Activated CD8-positive, alpha-beta memory T cell treated with anti-CD3 and anti-CD28 coated beads for 36 hours (primary cell): Measurements from ENCODE around the gene CLEC2D. TPM values are rescaled to one million over a fixed set of nuclear protein-coding genes. Genes with fewer than 3 reads are reported as not detected.
"Not testable (repeated sequence)": the region's sequence is repeated elsewhere in the genome, so short reads cannot be mapped to it uniquely, and the experiment has no call there.

Source experiments
- CTCF ChIA-PET: fragments of 350-600 bp; sonication (Branson Sonifier 250); formaldehyde crosslinking; loops from one replicate; lab custom pipeline; 2021; ENCODE audit warnings: antibody characterized with exemption; lab: Charles Lee
- POLR2A ChIA-PET: fragments of 350-600 bp; sonication (Branson Sonifier 250); formaldehyde crosslinking; loops from one replicate; lab custom pipeline; 2021; ENCODE audit warnings: antibody characterized with exemption; lab: Charles Lee
- total RNA-seq, 2 experiments: library from RNA; stranded (reverse); gene quantifications; one replicate each; pipeline ENCODE4 v1.2.3, GENCODE V29; 2021

Gene CLEC2D
- total RNA-seq, 2 experiments from 2014 or later = 254 to 271 TPM

DNA sequence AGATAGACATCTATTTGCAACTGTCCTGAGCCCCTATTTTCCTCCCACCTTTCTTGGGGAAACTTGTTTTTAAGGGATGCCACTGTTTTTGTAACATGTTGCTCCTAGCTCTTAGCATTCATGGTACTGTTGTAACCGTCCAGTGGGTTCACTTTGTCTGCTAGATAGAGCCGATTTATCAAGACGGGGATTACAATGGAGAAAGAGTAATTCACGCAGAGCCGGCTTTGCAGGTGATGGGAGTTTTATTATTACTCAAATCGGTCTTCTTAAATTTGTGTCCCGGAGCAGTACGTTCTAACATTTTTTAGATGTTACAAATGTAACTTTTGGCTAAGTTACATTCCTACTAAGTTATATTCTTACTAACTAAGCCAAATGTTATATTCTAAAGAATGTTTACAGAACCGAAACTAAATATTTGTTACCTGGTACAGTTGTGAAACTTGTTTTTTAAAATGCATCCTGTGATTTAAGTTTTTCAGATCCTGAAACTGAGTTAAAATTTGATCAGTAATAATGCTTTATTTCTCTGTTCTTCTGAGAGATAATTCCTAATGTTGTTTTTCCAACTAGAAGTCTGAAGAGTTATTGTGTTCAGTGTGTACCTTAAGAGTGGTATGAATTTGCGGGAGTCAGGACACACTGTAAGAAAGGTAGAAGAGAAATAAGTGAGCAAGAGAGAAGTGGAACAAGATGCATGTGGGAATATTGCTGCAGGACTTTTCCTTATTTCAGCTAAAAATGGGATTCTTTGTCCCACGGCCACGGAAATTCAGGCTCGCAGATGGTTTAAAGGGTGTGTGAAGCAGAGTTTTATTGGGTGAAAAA, 20.6 kb upstream of the CLEC2D start:
- CTCF ChIA-PET = interaction anchor here (0.6 to 1.7 kb wide), 5 partner anchors 19 to 110 kb away, joined by 3 to 22 read pairs (median 3); partner anchors contain the start of gene CLEC2D
- POLR2A ChIA-PET = interaction anchor here (0.5 to 5.4 kb wide), 9 partner anchors 19 to 110 kb away, joined by 3 to 132 read pairs (median 5); partner anchors contain the start of gene CLEC2D

- POLR2A ChIA-PET = interaction anchor here (1.7 to 5.4 kb wide), 3 partner anchors 19 to 111 kb away, joined by 9 to 132 read pairs (median 12); partner anchors contain the start of genes CD69 and CLEC2D
- CTCF ChIA-PET = interaction anchor here (1.7 kb wide), 1 partner anchor 18 kb away, joined by 7 read pairs; no protein-coding TSS in a partner anchor
Measured at GRCh38 chr12:9649532-9649940, 20.0 kb upstream of the CLEC2D start.

- POLR2A ChIA-PET = interaction anchor here (0.5 to 5.4 kb wide), 6 partner anchors 18 to 1623 kb away, joined by 3 to 132 read pairs (median 8); partner anchors contain the start of genes CD69 and CLEC2D
Measured at GRCh38 chr12:9650151-9650576, 19.3 kb upstream of the CLEC2D start.

DNA sequence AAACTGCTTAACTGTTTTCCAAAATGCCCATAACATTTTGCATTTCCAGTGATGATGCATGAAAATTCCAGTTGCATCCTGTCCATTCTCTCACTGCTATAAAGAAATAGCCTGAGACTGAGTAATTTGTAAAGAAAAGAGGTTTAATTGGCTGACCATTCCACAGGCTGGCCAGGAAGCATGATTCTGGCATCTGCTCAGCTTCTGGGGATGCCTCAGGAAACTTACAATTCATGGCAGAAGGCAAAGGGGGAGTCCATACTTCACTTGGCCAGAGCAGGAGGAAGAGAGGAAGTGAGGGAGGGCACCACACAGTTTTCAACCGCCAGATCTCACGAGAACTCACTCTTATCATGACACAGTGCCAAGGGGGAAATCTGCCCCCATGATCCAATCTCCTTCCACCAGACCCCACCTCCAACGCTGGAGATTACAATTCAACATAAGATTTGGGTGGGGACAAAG, 18.2 kb upstream of the CLEC2D start:
- ChIA-PET POLR2A (interaction anchor here (0.5 to 5.4 kb wide), 5 partner anchors 10 to 648 kb away, joined by 4 to 132 read pairs (median 8); partner anchors contain the start of gene CLEC2D), CTCF (interaction anchor here (1.0 to 1.7 kb wide), 3 partner anchors 16 to 57 kb away, joined by 3 to 7 read pairs (median 3); no protein-coding TSS in a partner anchor)

More at GRCh38 chr12:9650151-9650576, 19.3 kb upstream of the CLEC2D start:
- CTCF ChIA-PET = interaction anchor here (1.1 to 1.7 kb wide), 2 partner anchors 18 to 58 kb away, joined by 3 to 7 read pairs; no protein-coding TSS in a partner anchor

- POLR2A ChIA-PET = interaction anchor here (1.0 to 1.5 kb wide), 2 partner anchors 9 to 13 kb away, joined by 3 to 4 read pairs; partner anchors contain the start of gene CLEC2D
- CTCF ChIA-PET = no interaction called here
Measured at GRCh38 chr12:9660046-9660445, 9.5 kb upstream of the CLEC2D start.

DNA sequence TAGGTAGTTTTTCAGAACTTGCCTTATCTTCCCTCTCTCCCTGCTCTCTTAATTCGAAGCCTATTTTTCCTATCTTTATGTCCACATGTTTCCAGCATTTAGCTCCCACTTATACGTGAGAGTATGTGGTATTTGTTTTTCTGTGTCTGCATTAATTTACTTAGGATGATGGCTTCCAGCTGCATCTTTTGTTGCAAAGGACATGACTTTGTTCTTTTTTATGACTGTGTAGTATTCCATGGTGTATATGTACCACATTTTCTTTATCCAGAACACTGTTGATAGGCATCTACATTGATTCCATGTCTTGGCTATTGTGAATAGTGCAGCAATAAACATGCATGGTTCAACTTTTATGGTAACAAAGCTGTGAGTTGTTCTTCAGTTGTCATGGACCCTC, 7.8 kb upstream of the CLEC2D start:
- ChIA-PET CTCF (no interaction called here), POLR2A (interaction anchor here (0.6 to 1.0 kb wide), 2 partner anchors 14 to 105 kb away, joined by 3 to 4 read pairs; no protein-coding TSS in a partner anchor)

- POLR2A ChIA-PET = interaction anchor here (0.6 kb wide), 2 partner anchors 95 to 104 kb away, joined by 3 to 4 read pairs; no protein-coding TSS in a partner anchor
Measured at GRCh38 chr12:9662488-9662887, 7.0 kb upstream of the CLEC2D start.

DNA sequence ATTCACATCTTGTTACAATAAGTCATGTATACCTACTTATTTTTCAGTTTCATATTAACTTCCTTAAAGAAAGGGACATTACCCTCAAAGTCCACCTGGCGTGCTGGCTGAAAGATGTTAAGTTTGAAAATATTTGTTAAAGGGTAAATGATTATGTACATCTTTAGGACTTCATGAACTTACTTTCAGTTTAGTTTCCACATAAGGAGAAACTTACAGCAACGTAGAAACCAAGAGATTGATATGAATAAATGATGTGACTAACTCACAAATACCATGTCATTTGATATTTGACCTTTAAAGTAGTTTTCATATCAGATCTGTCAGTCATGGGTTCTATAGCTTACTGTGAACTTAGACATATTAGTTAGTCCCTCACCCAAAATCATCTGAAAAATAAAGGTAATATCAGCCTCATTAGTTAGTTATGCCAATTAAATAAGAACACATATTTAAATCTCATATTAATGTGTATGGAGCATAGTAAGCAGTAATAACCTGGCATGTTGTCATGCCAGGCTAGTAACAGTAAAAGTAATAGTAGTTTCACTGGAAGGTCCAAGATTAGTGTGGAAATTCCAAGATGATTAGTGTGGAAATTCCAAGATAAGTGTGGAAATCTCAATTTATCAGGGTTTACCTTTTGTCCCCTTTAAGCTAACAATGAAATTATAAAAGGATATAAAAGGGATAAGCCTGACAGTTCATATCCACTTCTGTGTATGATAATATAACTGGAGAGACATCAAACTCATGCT, 1.9 kb upstream of the CLEC2D start:
- POLR2A ChIA-PET = interaction anchor here (1.0 to 6.5 kb wide), 4 partner anchors 10 to 92 kb away, joined by 3 to 132 read pairs (median 30); partner anchors contain the start of gene CD69
- CTCF ChIA-PET = interaction anchor here (1.3 to 4.5 kb wide), 3 partner anchors 15 to 20 kb away, joined by 3 to 22 read pairs (median 7); no protein-coding TSS in a partner anchor

More at GRCh38 chr12:9662488-9662887, 7.0 kb upstream of the CLEC2D start:
- CTCF ChIA-PET = no interaction called here

DNA sequence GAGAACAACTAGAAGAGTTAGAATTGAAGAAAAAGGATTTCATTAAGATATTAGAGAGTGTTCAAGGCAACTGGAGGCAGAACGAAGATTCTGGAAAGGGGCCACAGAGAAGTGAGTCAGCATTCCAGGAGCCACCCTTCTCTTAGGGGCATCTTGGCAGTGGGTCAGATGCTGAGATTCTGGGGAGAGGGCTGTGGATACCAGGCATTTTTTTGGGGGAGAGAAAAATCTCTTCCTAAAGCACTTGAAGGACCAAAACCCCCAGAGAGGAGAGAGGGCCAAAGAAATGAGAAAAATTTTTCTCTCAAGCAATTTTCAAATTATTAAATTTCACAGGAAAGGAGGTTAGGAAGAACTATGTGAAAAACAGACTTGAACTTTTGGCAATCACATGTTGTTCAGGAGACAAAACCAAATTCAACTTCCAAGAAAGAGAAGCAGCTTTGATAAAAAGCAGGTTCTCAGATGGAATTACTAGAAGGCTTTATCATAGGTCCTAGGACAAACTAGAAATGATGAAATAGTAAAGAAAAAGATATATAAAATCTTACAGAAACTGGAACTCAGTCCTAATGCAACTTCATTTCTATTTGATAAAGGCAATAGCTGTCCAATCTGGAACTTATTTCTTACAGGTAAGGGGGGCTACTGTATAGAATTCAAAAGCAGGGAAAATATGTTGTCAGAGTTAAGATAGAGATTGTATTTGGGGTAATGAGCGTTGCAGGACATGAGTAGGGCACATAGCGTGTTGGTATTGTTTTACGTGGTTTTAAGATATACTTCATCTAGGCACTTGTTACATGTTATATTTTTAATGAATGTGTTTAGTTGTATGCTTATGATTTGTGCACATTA, 1.1 kb upstream of the CLEC2D start:
- POLR2A ChIA-PET = interaction anchor here (1.0 to 6.5 kb wide), 5 partner anchors 9 to 91 kb away, joined by 3 to 132 read pairs (median 5); partner anchors contain the start of gene CD69

DNA sequence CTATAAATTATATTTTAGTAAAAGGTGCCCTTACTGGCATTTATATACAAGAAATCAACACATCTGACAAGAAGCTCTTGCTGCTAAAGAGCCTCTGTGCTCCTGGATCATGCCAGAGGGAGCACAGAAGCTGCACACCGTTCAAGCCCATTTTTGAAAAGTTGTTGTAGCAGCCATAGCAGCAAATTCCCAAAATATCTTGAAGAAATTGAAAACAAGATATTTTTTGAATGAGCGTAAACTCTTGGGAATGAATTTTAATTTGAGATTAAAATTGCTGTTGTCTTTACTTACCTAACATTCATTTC, 540 bp upstream of the CLEC2D start:
- POLR2A ChIA-PET = interaction anchor here (0.8 to 6.5 kb wide), 11 partner anchors 9 to 723 kb away, joined by 3 to 132 read pairs (median 4); partner anchors contain the start of gene CD69
- CTCF ChIA-PET = interaction anchor here (4.5 kb wide), 1 partner anchor 21 kb away, joined by 22 read pairs; no protein-coding TSS in a partner anchor

More for the DNA sequence above, 1.1 kb upstream of the CLEC2D start:
- CTCF ChIA-PET = interaction anchor here (2.2 to 4.5 kb wide), 2 partner anchors 18 to 21 kb away, joined by 7 to 22 read pairs; no protein-coding TSS in a partner anchor

GRCh38 chr12:9672340-9672739, 2.8 kb downstream of the CLEC2D start:
- POLR2A ChIA-PET = interaction anchor here (2.4 to 3.1 kb wide), 4 partner anchors 22 to 88 kb away, joined by 9 to 28 read pairs (median 12); partner anchors contain the start of gene CD69
- CTCF ChIA-PET = not testable (repeated sequence)

DNA sequence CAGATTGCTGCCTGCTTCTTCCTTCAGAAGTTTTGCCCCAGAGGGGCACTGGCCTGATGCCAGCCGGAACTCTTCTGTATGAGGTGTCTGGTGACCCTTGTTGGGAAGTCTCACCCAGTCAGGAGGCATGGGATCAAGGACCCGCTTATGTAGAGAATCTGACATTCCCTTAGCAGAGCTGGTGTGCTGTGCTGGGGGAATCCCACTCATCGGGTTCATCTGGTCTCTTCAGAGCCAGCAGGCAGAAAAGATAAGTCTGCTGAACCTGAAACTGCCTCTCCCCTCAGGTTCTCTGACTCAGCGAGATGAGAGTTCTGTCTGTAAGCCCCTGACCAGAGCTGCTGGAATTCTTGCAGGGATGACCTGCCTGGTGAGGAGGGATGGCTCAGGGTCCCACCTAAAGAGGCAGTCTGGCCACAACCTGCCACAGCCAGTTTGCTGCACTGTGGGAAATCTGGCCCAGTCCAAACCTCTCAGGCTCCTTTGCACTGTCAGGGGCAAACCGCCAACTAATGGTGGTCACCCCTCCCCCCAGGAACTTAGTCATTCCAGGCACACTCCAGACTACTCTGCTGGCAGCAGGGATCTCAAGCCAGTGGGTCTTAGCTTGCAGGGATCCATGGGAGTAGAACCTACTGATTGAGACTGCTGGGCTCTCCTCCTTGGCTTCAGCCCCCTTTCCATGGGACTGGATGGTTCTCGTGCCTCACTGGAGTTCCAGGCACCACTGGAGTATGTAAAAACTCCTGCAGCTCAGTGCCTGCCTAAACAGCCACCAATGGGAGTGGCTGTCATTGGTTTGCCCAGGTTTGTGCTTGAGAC, 4.1 kb downstream of the CLEC2D start:
- ChIA-PET CTCF (interaction anchor here (0.9 to 1.3 kb wide), 3 partner anchors 13 to 26 kb away, joined by 3 to 9 read pairs (median 3); no protein-coding TSS in a partner anchor), POLR2A (interaction anchor here (0.6 to 3.1 kb wide), 9 partner anchors 19 to 88 kb away, joined by 3 to 28 read pairs (median 5); partner anchors contain the start of gene CD69)

GRCh38 chr12:9674226-9674590, 4.7 kb downstream of the CLEC2D start:
- CTCF ChIA-PET = interaction anchor here (0.9 to 1.3 kb wide), 3 partner anchors 13 to 27 kb away, joined by 3 to 9 read pairs (median 3); no protein-coding TSS in a partner anchor

GRCh38 chr12:9682508-9682907, 13.0 kb downstream of the CLEC2D start:
- CTCF ChIA-PET = interaction anchor here (0.7 to 2.2 kb wide), 3 partner anchors 25 to 77 kb away, joined by 3 to 6 read pairs (median 4); no protein-coding TSS in a partner anchor

More at GRCh38 chr12:9674226-9674590, 4.7 kb downstream of the CLEC2D start:
- POLR2A ChIA-PET = interaction anchor here (0.6 to 3.1 kb wide), 8 partner anchors 20 to 86 kb away, joined by 3 to 28 read pairs (median 7); partner anchors contain the start of gene CD69

GRCh38 chr12:9682949-9683348, 13.4 kb downstream of the CLEC2D start:
- CTCF ChIA-PET = interaction anchor here (0.7 to 2.2 kb wide), 3 partner anchors 25 to 77 kb away, joined by 3 to 6 read pairs (median 4); no protein-coding TSS in a partner anchor
- POLR2A ChIA-PET = interaction anchor here (0.7 kb wide), 1 partner anchor 704 kb away, joined by 8 read pairs; no protein-coding TSS in a partner anchor

More at GRCh38 chr12:9682508-9682907, 13.0 kb downstream of the CLEC2D start:
- POLR2A ChIA-PET = interaction anchor here (0.7 kb wide), 1 partner anchor 704 kb away, joined by 8 read pairs; no protein-coding TSS in a partner anchor
